SK-N-SH (cell line): ENCODE data around the gene ASTL. TPM values are rescaled to one million over a fixed set of nuclear protein-coding genes. Genes with fewer than 3 reads are reported as not detected.

Experiments
- CTCF ChIA-PET: fragments of 300-600, 350-600 bp; formaldehyde crosslinking; extraction: SDS; loops from one replicate; lab custom pipeline; 2021; lab: Yijun Ruan, JAX
- POLR2A ChIA-PET: fragments of 350-600 bp; sonication (Branson Sonifier 250); formaldehyde crosslinking; extraction: SDS; loops from one replicate; lab custom pipeline; 2020; ENCODE audit warnings: antibody characterized with exemption, inconsistent platforms; lab: Yijun Ruan, JAX
- DNase-seq: peaks from one replicate; pipeline ENCODE4 v3.0.0; 2012
- H2AFZ ChIP-seq: fragments of 200-600 bp; sonication (generic); 2 replicates; pipeline ENCODE4 v1.8.1; 2016; ENCODE audit warnings: antibody characterized with exemption, mild to moderate bottlenecking, low read depth
- H3F3A ChIP-seq: fragments of 200-600 bp; sonication (generic); replicated peaks from 2 replicates; pipeline ENCODE3; 2016; ENCODE audit warnings: antibody characterized with exemption, mild to moderate bottlenecking; ENCODE audit not compliant: insufficient read depth
- H3K27ac ChIP-seq, 2 experiments: fragments of 200-500 bp in 1 of 2; fragments of 200-600 bp in 1 of 2; sonication (Bioruptor generic) in 1 of 2; sonication (generic), shearing (Covaris generic) in 1 of 2; 2 replicates each; pipeline versions ENCODE4 v1.5.1 to v1.6.1; 2014 to 2016; ENCODE audit warnings: low read depth in 2 of 2, inconsistent platforms in 1 of 2, low read length in 1 of 2, mild to moderate bottlenecking in 1 of 2, mixed read lengths in 1 of 2
- H3K27me3 ChIP-seq: fragments of 200-600 bp; sonication (generic), shearing (Covaris generic); 2 replicates; pipeline ENCODE4 v1.6.1; 2016; ENCODE audit warnings: mixed run types; ENCODE audit not compliant: insufficient read depth
- H3K36me3 ChIP-seq, 2 experiments: fragments of 200-500 bp in 1 of 2; fragments of 200-600 bp in 1 of 2; sonication (Bioruptor generic) in 1 of 2; sonication (generic) in 1 of 2; replicated peaks in 1 of 2; 2 replicates each; pipeline versions ENCODE3 to v1.5.1; 2014 to 2016; ENCODE audit warnings: low read length in 1 of 2, mild to moderate bottlenecking in 1 of 2; ENCODE audit not compliant: insufficient read depth in 2 of 2, control insufficient read depth in 1 of 2
- H3K4me1 ChIP-seq, 2 experiments: fragments of 200-500 bp in 1 of 2; fragments of 200-600 bp in 1 of 2; sonication (Bioruptor generic) in 1 of 2; sonication (generic), shearing (Covaris generic) in 1 of 2; 2 replicates each; pipeline versions ENCODE4 v1.5.1 to v1.6.1; 2014 to 2016; ENCODE audit warnings: low read depth in 1 of 2, low read length in 1 of 2, mixed run types in 1 of 2; ENCODE audit not compliant: insufficient read depth in 2 of 2, control insufficient read depth in 1 of 2
- H3K4me2 ChIP-seq: fragments of 200-600 bp; sonication (generic), shearing (Covaris generic); 2 replicates; pipeline ENCODE4 v1.6.1; 2017; ENCODE audit warnings: mixed run types
- H3K4me3 ChIP-seq, 2 experiments: fragments of 200-500 bp in 1 of 2; fragments of 200-600 bp in 1 of 2; sonication (Bioruptor generic) in 1 of 2; sonication (generic), shearing (Covaris generic) in 1 of 2; 2 replicates each; pipeline versions ENCODE4 v1.5.1 to v1.8.1; 2014 to 2016; ENCODE audit warnings: low read depth in 2 of 2, inconsistent platforms in 1 of 2, low read length in 1 of 2, mild to moderate bottlenecking in 1 of 2, mixed read lengths in 1 of 2, moderate library complexity in 1 of 2
- H3K79me2 ChIP-seq: fragments of 200-600 bp; sonication (generic); 2 replicates; pipeline ENCODE4 v1.8.1; 2017; ENCODE audit warnings: mild to moderate bottlenecking; ENCODE audit not compliant: insufficient read depth
- H3K9ac ChIP-seq: fragments of 200-600 bp; sonication (generic); 2 replicates; pipeline ENCODE4 v1.6.1; 2017; ENCODE audit warnings: mixed run types
- H3K9me2 ChIP-seq: fragments of 200-600 bp; sonication (generic); 2 replicates; pipeline ENCODE4 v1.6.1; 2017; ENCODE audit warnings: mixed run types
- H3K9me3 ChIP-seq: fragments of 200-600 bp; sonication (generic); 2 replicates; pipeline ENCODE4 v1.6.1; 2017; ENCODE audit warnings: mixed run types, mild to moderate bottlenecking, moderate library complexity
- H4K20me1 ChIP-seq: fragments of 200-600 bp; sonication (generic); 2 replicates; pipeline ENCODE4 v1.6.1; 2017; ENCODE audit warnings: mild to moderate bottlenecking, mixed run types; ENCODE audit not compliant: insufficient read depth
- CHD2 ChIP-seq: fragments of 150-350 bp; IDR thresholded peaks from 2 replicates; pipeline ENCODE4 v1.6.1; 2018; ENCODE audit warnings: low read length; ENCODE audit not compliant: partially characterized antibody
- ELF1 ChIP-seq: IDR thresholded peaks from 2 replicates; pipeline ENCODE4 v1.4.0; 2012
- EP300 ChIP-seq, 2 experiments: IDR thresholded peaks; 2 replicates each; pipeline versions ENCODE4 v1.4.0 to v1.6.1; 2012; ENCODE audit warnings: borderline replicate concordance in 1 of 2, low read depth in 1 of 2, low read length in 1 of 2
- FOSL2 ChIP-seq: IDR thresholded peaks from 2 replicates; pipeline ENCODE4 v1.4.0; 2012; ENCODE audit warnings: low read depth, mild to moderate bottlenecking, moderate library complexity, borderline replicate concordance
- FOXJ3 ChIP-seq: sonication (generic); formaldehyde crosslinking; IDR thresholded peaks from 2 replicates; pipeline ENCODE4 v1.5.1; 2020; ENCODE audit warnings: mild to moderate bottlenecking, missing genetic modification reagents
- FOXM1 ChIP-seq: IDR thresholded peaks from 2 replicates; pipeline ENCODE4 v1.4.0; 2012; ENCODE audit warnings: low read depth, mild to moderate bottlenecking
- GATA2 ChIP-seq: sonication (generic); formaldehyde crosslinking; IDR thresholded peaks from 2 replicates; pipeline ENCODE4 v1.5.0; 2020; ENCODE audit warnings: mild to moderate bottlenecking, missing genetic modification reagents
- MXI1 ChIP-seq: IDR thresholded peaks from 2 replicates; pipeline ENCODE4 v1.6.1; 2012; ENCODE audit warnings: mild to moderate bottlenecking, low read depth, low read length, improper control_type of control experiment
- NRF1 ChIP-seq: IDR thresholded peaks from 2 replicates; pipeline ENCODE4 v1.6.1; 2012; ENCODE audit warnings: low read depth, mild to moderate bottlenecking, low read length
- POLR2AphosphoS5 ChIP-seq: IDR thresholded peaks from 2 replicates; pipeline ENCODE4 v1.6.1; 2012; ENCODE audit warnings: low read depth, low read length
- RCOR1 ChIP-seq: fragments of 150-350 bp; IDR thresholded peaks from 2 replicates; pipeline ENCODE4 v1.6.1; 2017; ENCODE audit warnings: antibody characterized with exemption, low read length
- RXRA ChIP-seq: IDR thresholded peaks from 2 replicates; pipeline ENCODE4 v1.4.0; 2012; ENCODE audit warnings: low read depth, mild to moderate bottlenecking, borderline replicate concordance
- SIN3A ChIP-seq: IDR thresholded peaks from 2 replicates; pipeline ENCODE4 v1.6.1; 2012; ENCODE audit warnings: low read depth, mild to moderate bottlenecking, low read length, moderate library complexity, borderline replicate concordance
- TEAD4 ChIP-seq: IDR thresholded peaks from 2 replicates; pipeline ENCODE4 v1.4.0; 2012; ENCODE audit warnings: mild to moderate bottlenecking, borderline replicate concordance; ENCODE audit not compliant: insufficient read depth
- WGBS: methylation state at CpG from one replicate; pipeline ENCODE4 v1.1.6; 2017; ENCODE audit warnings: low lambda C conversion rate; 5-methylcytosine and 5-hydroxymethylcytosine counted together
- polyA plus RNA-seq, 3 experiments: library from polyadenylated mRNA; depleted of rRNA; stranded (reverse); fragments of >200 nt; gene quantifications; 2 replicates each; pipeline ENCODE4 v1.2.3, GENCODE V29; 2012
- TF ChIP-seq, protein P1 (sequence below): IDR thresholded peaks from 2 replicates; pipeline ENCODE4 v1.4.0; 2012; ENCODE audit warnings: low read depth, borderline replicate concordance
- TF ChIP-seq, protein P2 (sequence below): IDR thresholded peaks from 2 replicates; pipeline ENCODE4 v1.4.0; 2012; ENCODE audit warnings: low read depth, borderline replicate concordance
- TF ChIP-seq, protein P3 (sequence below): fragments of 150-350 bp; IDR thresholded peaks from 2 replicates; pipeline ENCODE4 v1.6.1; 2016; ENCODE audit warnings: mild to moderate bottlenecking, low read depth, low read length
- TF ChIP-seq, protein P4 (sequence below): fragments of 200-600 bp; sonication (generic); IDR thresholded peaks from 2 replicates; pipeline ENCODE4 v1.6.1; 2017; ENCODE audit warnings: antibody characterized with exemption, mild to moderate bottlenecking, moderate library complexity
- TF ChIP-seq, protein P5 (sequence below): fragments of 150-350 bp; IDR thresholded peaks from 2 replicates; pipeline ENCODE4 v1.6.1; 2017; ENCODE audit warnings: antibody characterized with exemption, low read length, low read depth, borderline replicate concordance

Gene ASTL
- polyA plus RNA-seq, 1 of the 3 experiments (the other 2 are of a cell fraction): not detected

DNA sequence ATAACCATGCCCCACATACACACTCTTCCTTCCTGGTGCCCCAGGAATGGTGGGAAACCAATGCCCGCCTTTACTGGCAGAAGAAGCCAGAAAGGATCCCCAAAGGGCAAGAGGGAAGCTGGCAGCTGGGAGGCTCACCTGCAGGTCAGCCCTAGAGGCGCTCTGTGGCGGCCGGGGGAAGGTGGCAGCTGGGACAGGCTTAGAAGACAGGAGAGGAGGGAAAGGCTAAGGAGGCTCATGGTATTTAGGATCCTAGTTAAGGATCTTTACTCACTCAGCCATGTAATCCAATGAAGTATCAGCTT is 45.8 kb downstream of the ASTL start:
- Histone ChIP-seq H3K36me3 (no peaks in the 10 kb centered on the region), H3K9me2 (no peaks in the 10 kb centered on the region), H3K27ac (no peak overlapping the region), H3K4me1 (peaks cover 0 to 34% of the 10 kb centered on the region in 2 experiments; a peak in 1 of 4 replicates), H3K27me3 (no peaks in the 10 kb centered on the region), H3K4me2 (no peak overlapping the region), H3K9ac (no peak overlapping the region), H2AFZ (no peak overlapping the region), H3K9me3 (no peaks in the 10 kb centered on the region), H3K4me3 (no peak overlapping the region), H4K20me1 (no peaks in the 10 kb centered on the region), H3F3A (no peaks in the 10 kb centered on the region), H3K79me2 (no peaks in the 10 kb centered on the region)
- no peak for TF ChIP-seq ELF1
- WGBS: 64% methylated on average over 4 of the region's 4 CpGs
- ChIA-PET CTCF (interaction anchor here (1.4 to 2.7 kb wide), 3 partner anchors 24 to 82 kb away, joined by 3 to 20 read pairs (median 13); partner anchors contain the start of genes ADRA2B and ASTL), POLR2A (no interaction called here)
- no peak for DNase-seq

DNA sequence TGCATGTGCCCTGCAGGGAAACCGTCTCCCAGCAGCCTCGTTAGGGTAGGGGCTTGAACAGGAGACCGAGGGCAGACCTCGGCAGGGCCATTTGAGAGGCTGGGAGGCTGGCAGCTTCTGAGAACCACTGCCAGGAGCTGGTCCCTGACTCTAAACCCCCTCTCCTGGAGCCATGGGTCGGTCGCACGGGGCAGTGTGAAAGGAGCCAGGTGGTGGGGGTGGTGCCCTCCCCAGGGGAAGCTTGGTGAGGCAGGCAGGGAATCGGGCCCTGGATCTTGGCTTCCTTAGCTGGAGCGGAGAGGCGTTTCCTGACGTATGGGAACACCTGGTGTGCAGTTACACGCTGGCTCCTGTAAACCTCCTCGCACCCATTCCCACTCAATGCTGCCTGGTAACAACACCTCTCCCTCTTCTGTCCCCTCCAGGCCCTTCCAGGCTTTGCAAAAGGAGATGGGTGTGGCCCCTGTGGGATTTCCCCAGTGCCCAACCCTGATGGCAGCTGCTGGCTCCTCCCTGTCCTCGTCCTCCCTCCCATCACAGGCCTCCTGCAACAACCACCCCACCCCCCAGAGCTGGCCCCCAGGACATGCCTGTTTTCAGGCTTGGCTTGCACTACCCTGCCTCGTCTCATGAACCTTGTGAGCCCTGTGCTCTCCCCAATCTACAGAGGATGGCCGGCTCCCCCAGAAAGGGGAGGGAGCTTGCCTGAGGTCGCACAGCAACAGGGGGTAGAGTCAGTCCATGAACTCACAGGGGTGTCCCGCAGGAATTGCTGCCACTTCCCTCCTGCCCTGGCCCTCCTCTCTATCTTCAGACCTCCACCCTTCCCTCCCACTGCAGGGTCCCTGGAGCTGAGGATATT is 46.4 kb downstream of the ASTL start:
- TF ChIP-seq, protein P1, sequence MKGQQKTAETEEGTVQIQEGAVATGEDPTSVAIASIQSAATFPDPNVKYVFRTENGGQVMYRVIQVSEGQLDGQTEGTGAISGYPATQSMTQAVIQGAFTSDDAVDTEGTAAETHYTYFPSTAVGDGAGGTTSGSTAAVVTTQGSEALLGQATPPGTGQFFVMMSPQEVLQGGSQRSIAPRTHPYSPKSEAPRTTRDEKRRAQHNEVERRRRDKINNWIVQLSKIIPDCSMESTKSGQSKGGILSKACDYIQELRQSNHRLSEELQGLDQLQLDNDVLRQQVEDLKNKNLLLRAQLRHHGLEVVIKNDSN: no peak
- TF ChIP-seq, protein P2, sequence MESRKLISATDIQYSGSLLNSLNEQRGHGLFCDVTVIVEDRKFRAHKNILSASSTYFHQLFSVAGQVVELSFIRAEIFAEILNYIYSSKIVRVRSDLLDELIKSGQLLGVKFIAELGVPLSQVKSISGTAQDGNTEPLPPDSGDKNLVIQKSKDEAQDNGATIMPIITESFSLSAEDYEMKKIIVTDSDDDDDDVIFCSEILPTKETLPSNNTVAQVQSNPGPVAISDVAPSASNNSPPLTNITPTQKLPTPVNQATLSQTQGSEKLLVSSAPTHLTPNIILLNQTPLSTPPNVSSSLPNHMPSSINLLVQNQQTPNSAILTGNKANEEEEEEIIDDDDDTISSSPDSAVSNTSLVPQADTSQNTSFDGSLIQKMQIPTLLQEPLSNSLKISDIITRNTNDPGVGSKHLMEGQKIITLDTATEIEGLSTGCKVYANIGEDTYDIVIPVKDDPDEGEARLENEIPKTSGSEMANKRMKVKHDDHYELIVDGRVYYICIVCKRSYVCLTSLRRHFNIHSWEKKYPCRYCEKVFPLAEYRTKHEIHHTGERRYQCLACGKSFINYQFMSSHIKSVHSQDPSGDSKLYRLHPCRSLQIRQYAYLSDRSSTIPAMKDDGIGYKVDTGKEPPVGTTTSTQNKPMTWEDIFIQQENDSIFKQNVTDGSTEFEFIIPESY: no peak
- no peak for TF ChIP-seq NRF1
- TF ChIP-seq MXI1: no peak
- TF ChIP-seq FOSL2: no peak
- no peak for TF ChIP-seq FOXM1
- TF ChIP-seq EP300 (IDR thresholded peaks at IDR 0.05; ENCODE audit: borderline replicate concordance in 1 of 2, low read depth in 1 of 2, low read length in 1 of 2): no peak
- TF ChIP-seq FOXJ3 (CRISPR knock-in tag): no peak
- TF ChIP-seq POLR2AphosphoS5: no peak
- no peak for TF ChIP-seq SIN3A
- no peak for TF ChIP-seq ELF1
- TF ChIP-seq, protein P3, sequence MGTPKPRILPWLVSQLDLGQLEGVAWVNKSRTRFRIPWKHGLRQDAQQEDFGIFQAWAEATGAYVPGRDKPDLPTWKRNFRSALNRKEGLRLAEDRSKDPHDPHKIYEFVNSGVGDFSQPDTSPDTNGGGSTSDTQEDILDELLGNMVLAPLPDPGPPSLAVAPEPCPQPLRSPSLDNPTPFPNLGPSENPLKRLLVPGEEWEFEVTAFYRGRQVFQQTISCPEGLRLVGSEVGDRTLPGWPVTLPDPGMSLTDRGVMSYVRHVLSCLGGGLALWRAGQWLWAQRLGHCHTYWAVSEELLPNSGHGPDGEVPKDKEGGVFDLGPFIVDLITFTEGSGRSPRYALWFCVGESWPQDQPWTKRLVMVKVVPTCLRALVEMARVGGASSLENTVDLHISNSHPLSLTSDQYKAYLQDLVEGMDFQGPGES: no peak
- TF ChIP-seq, protein P4, sequence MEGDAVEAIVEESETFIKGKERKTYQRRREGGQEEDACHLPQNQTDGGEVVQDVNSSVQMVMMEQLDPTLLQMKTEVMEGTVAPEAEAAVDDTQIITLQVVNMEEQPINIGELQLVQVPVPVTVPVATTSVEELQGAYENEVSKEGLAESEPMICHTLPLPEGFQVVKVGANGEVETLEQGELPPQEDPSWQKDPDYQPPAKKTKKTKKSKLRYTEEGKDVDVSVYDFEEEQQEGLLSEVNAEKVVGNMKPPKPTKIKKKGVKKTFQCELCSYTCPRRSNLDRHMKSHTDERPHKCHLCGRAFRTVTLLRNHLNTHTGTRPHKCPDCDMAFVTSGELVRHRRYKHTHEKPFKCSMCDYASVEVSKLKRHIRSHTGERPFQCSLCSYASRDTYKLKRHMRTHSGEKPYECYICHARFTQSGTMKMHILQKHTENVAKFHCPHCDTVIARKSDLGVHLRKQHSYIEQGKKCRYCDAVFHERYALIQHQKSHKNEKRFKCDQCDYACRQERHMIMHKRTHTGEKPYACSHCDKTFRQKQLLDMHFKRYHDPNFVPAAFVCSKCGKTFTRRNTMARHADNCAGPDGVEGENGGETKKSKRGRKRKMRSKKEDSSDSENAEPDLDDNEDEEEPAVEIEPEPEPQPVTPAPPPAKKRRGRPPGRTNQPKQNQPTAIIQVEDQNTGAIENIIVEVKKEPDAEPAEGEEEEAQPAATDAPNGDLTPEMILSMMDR: no peak
- no peak for TF ChIP-seq CHD2
- no peak for TF ChIP-seq GATA2
- TF ChIP-seq, protein P5, sequence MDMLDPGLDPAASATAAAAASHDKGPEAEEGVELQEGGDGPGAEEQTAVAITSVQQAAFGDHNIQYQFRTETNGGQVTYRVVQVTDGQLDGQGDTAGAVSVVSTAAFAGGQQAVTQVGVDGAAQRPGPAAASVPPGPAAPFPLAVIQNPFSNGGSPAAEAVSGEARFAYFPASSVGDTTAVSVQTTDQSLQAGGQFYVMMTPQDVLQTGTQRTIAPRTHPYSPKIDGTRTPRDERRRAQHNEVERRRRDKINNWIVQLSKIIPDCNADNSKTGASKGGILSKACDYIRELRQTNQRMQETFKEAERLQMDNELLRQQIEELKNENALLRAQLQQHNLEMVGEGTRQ: no peak
- no peak for TF ChIP-seq RXRA
- no peak for TF ChIP-seq RCOR1
- TF ChIP-seq TEAD4: no peak
- DNase-seq: no peak
- POLR2A ChIA-PET: interaction anchor here (0.6 kb wide), 1 partner anchor 322 kb away, joined by 3 read pairs; no protein-coding TSS in a partner anchor

More for the DNA sequence above, 46.4 kb downstream of the ASTL start:
- no peak overlapping the region for H2AFZ ChIP-seq
- no peak overlapping the region for H3K4me3 ChIP-seq
- WGBS: 58% methylated on average over 3 of the region's 18 CpGs
- H3K4me2 ChIP-seq: no peak overlapping the region
- H3K36me3 ChIP-seq: no peaks in the 10 kb centered on the region
- H3K27me3 ChIP-seq: no peaks in the 10 kb centered on the region
- H4K20me1 ChIP-seq: no peaks in the 10 kb centered on the region
- no peak overlapping the region for H3K9ac ChIP-seq
- CTCF ChIA-PET: interaction anchor here (1.4 to 2.7 kb wide), 3 partner anchors 25 to 83 kb away, joined by 3 to 20 read pairs (median 13); partner anchors contain the start of genes ADRA2B and ASTL
- no peaks in the 10 kb centered on the region for H3K9me3 ChIP-seq
- no peaks in the 10 kb centered on the region for H3K79me2 ChIP-seq
- no peaks in the 10 kb centered on the region for H3K9me2 ChIP-seq
- no peak overlapping the region for H3K27ac ChIP-seq
- peaks cover 0 to 34% of the 10 kb centered on the region in 2 experiments; a peak in 1 of 4 replicates for H3K4me1 ChIP-seq
- H3F3A ChIP-seq: no peaks in the 10 kb centered on the region
